OCI-LY7 (cell line): Measurements from ENCODE around the gene HMGCL.

Experiments used
- EZH2phosphoT487 ChIP-seq: fragments of 200-600 bp; sonication (generic); IDR thresholded peaks from 2 replicates; pipeline ENCODE4 v1.6.1; 2018; ENCODE audit warnings: low read depth, borderline replicate concordance, mild to moderate bottlenecking, mixed run types, antibody characterized with exemption, low read length, moderate library complexity, mixed read lengths
- TF ChIP-seq, protein P1 (sequence below): fragments of 200-600 bp; sonication (generic); conservative IDR thresholded peaks from 2 replicates; pipeline ENCODE4 v1.5.1; 2014; ENCODE audit warnings: mild to moderate bottlenecking, antibody characterized with exemption, low read length, moderate library complexity, mixed read lengths

DNA sequence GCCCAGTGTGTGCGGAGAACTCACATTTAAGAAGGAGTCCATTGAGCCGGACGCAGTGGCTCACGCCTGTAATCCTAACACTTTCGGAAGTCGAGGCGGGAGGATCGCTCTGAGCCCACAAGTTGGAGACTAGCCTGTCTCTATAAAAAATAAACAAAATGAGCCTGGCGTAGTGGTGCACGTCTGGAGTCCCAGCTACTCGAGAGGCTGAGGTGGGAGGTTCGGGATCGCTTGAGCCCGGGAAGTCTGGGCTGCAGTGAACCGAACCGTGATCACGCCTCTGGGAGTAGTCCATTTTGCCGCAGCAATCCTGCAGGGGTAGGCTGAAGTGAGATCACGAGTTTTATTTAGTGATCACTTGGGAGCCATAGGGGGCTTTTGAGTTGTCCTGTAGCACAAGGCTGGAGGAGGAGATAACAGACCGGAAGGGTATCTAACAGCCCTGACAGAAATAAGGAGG is 43.4 kb upstream of the HMGCL start:
- no peak for TF ChIP-seq EZH2phosphoT487
- TF ChIP-seq, protein P1, sequence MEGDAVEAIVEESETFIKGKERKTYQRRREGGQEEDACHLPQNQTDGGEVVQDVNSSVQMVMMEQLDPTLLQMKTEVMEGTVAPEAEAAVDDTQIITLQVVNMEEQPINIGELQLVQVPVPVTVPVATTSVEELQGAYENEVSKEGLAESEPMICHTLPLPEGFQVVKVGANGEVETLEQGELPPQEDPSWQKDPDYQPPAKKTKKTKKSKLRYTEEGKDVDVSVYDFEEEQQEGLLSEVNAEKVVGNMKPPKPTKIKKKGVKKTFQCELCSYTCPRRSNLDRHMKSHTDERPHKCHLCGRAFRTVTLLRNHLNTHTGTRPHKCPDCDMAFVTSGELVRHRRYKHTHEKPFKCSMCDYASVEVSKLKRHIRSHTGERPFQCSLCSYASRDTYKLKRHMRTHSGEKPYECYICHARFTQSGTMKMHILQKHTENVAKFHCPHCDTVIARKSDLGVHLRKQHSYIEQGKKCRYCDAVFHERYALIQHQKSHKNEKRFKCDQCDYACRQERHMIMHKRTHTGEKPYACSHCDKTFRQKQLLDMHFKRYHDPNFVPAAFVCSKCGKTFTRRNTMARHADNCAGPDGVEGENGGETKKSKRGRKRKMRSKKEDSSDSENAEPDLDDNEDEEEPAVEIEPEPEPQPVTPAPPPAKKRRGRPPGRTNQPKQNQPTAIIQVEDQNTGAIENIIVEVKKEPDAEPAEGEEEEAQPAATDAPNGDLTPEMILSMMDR: 0 out of 2 replicates have a peak, but pooled peaks have one; percentile 18
